Right lobe of liver (tissue), 4 donors: ENCODE results near the gene DCXR.

Source experiments
- CTCF ChIP-seq, 4 donors: fragments of 200-600 bp in 3 of 4; fragments of 450-650 bp in 1 of 4; IDR thresholded peaks; one replicate each; pipeline versions ENCODE4 v1.5.1 to v1.8.0; 2016 to 2022; ENCODE audit warnings: antibody characterized with exemption in 4 of 4, mild to moderate bottlenecking in 2 of 4
- POLR2A ChIP-seq: fragments of 450-650 bp; IDR thresholded peaks from one replicate; pipeline ENCODE4 v1.6.1; 2017; ENCODE audit warnings: antibody characterized with exemption, mild to moderate bottlenecking
- donor health status: DM: no; HTN: no; CAD: no.
- donor health status: DM: no; HTN: no; CAD: no.
- donor health status: DM: no; HTN: yes; CAD: no.

GRCh38 chr17:82005701-82006348 lies 31.7 kb downstream of the DCXR start:
- TF ChIP-seq CTCF (IDR thresholded peaks at IDR 0.05) (no peak), POLR2A (no peak)
